D341Med (cell line): ENCODE data around the gene OR2A5.
"Not testable (repeated sequence)": the region's sequence is repeated elsewhere in the genome, so short reads cannot be mapped to it uniquely, and the experiment has no call there.

Experiments
- DNase-seq: peaks from one replicate; pipeline ENCODE4 v3.0.0; 2012; ENCODE audit warnings: low spot score

OR2A5 gene

GRCh38 chr7:144035385-144035784 is 13.4 kb upstream of the OR2A5 start:
- no peak for DNase-seq

DNA sequence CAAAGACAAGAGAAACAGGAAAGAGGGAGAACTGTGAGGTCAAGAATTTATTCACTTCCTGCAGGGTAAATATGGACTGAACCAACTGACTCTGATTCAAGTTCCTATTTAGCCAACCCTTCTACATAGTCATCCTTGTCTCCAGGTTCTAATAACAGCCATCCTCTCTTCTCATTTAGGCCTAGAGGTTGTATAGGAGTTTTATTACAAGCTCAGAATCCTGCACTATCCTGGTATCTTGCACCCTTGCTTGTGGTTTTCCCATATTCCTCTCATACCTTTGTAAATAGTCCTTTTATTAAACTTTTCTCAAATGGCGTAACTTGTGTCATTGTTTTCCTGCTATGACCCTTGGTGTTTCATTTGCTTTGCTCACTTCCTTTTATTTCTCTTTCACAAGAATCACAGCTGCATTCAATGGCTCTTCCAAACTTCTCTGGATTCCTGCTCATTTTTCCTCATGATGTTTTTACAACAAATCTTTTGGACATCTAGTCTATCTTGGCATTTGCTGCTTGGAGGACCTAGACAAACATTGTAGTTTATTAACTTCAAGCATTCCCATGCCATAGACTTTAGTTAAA is 12.4 kb upstream of the OR2A5 start:
- DNase-seq, result no peak

- no peak for DNase-seq
These were observed 11.2 kb upstream of the OR2A5 start for GRCh38 chr7:144037414-144038035.

DNA sequence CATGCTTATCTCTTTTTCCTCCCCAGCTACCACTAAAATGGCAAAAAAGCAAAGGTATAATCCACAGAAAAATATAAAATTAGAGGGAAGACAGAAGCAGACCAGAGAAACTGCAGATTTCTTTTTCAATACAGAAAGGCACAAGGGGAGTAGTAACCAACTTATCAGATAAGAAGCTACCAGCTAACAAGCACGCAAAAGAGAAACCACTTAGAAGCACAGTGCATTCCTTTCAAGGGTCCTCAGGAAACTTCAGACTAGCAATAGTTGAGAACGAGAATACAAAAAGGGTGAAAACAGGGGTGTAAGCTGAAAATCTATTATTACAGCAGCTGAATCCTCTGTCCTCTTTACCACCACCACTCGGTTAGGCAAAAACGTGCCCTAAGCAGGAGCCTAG is 9.9 kb upstream of the OR2A5 start:
- no peak for DNase-seq

DNA sequence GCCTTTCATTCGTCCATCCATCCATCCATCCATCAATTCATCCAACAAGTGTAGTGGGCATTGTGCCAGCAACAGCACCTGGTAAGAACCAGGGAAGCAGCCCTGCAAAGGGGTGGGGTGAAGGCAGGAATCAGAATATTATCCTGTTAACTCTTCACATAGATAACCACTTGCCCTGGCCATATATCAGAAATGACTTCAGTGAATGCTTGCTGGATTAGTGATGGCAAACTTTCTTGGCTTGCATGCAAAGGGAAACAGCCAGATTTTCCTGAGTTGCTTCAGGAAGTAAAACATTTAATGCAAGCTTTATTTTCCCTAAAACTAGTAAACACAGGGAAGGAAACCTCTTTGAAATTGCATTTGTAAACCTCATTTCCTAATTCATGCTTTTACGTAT is 743 bp downstream of the OR2A5 start:
- no peak for DNase-seq

DNA sequence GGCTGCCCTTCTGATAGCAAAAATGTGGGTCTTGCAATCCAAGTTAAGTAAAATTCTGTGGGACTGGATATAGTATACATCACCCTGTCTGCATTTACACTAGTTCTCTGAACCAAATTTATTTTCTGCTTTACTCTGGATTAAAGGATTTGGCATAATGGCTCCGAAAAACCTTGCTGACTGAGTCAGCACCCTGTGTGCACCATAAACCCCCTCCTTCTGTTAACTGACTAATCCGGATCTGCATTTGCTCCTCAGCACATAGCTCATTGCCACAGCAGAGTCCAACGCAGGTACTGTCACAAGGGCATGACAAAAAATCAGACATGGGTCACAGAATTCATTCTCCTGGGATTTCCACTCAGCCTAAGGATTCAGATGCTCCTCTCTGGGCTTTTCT is 1.3 kb downstream of the OR2A5 start:
- peak; percentile 75 for DNase-seq

- DNase-seq, result not testable (repeated sequence)
These were observed 2.1 kb downstream of the OR2A5 start for GRCh38 chr7:144050884-144051283.

DNA sequence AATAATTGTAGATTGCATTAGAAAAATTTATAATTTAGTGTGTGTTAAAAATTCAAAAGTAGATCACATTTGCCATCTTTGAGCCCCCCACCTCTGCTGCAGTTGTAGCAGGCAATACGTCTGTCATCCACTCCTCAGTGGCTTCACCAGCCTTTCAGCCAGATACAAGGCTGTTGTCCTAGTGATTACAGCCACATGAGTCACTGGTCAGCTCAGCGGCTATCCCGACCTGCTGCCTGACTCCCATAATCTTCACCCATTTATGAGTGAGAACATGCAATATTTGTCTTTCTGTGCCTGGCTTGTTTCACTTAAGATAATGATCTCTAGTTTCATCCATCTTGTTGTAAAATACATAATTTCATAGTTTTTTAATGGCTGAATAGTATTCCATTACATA is 9.2 kb downstream of the OR2A5 start:
- DNase-seq, result no peak

- no peak for DNase-seq
These were observed 15.0 kb downstream of the OR2A5 start for GRCh38 chr7:144063710-144064109.

- DNase-seq, result no peak
These were observed 20.8 kb downstream of the OR2A5 start, which contains the start of gene OR2A25 for GRCh38 chr7:144069511-144069910. Gene OR2A25, plus strand, starts transcription at chr7:144069811. Its CDS starts 4,409 bp downstream, at chr7:144074220.

DNA sequence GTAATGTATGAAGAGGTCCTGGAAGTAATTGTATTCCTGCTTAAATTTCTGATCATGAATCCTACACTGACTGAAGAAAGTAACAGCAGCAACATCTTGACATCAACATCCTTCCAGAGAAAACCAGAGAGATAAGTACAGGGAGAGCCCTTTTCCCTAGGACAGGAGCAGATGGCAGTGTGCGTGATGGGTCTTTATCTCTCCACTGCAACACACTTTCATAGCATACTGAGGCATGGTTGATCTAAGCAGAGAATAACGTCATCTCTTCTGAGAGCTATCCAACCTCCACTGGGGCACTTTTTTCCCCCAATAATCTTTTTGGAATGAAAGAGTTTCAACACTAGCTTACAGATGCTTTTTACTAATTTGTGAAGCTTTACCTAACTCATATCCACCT is 21.2 kb downstream of the OR2A5 start:
- no peak for DNase-seq

DNA sequence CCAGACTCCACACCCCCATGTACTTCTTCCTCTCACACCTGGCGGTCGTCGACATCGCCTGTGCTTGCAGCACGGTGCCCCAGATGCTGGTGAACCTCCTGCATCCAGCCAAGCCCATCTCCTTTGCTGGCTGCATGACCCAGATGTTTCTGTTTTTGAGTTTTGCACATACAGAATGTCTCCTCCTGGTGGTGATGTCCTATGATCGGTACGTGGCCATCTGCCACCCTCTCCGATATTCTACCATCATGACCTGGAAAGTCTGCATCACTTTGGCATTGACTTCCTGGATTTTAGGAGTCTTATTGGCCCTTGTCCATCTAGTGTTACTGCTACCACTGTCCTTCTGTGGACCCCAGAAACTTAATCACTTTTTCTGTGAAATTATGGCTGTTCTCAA is 25.6 kb downstream of the OR2A5 start:
- DNase-seq, result no peak

- DNase-seq, result no peak
These were observed 37.2 kb downstream of the OR2A5 start, which contains the start of gene OR2A12 for GRCh38 chr7:144085978-144086377. Gene OR2A12, plus strand, starts transcription at chr7:144086278. Its CDS starts 8,830 bp downstream, at chr7:144095108.

- no peak for DNase-seq
These were observed 38.0 kb downstream of the OR2A5 start for GRCh38 chr7:144086730-144087129.

- DNase-seq, result no peak
These were observed 38.5 kb downstream of the OR2A5 start for GRCh38 chr7:144087230-144087629.

- DNase-seq, result no peak
These were observed 41.9 kb downstream of the OR2A5 start for GRCh38 chr7:144090667-144091066.

- DNase-seq, result no peak
These were observed 50.0 kb downstream of the OR2A5 start for GRCh38 chr7:144098776-144099175.

- no peak for DNase-seq
These were observed 51.9 kb downstream of the OR2A5 start for GRCh38 chr7:144100607-144101006.

GRCh38 chr7:144102041-144102440 is 53.3 kb downstream of the OR2A5 start:
- no peak for DNase-seq

GRCh38 chr7:144105211-144105610 is 56.5 kb downstream of the OR2A5 start:
- DNase-seq, result no peak
